ENCODE measurements around the gene WIZ.

DNA sequence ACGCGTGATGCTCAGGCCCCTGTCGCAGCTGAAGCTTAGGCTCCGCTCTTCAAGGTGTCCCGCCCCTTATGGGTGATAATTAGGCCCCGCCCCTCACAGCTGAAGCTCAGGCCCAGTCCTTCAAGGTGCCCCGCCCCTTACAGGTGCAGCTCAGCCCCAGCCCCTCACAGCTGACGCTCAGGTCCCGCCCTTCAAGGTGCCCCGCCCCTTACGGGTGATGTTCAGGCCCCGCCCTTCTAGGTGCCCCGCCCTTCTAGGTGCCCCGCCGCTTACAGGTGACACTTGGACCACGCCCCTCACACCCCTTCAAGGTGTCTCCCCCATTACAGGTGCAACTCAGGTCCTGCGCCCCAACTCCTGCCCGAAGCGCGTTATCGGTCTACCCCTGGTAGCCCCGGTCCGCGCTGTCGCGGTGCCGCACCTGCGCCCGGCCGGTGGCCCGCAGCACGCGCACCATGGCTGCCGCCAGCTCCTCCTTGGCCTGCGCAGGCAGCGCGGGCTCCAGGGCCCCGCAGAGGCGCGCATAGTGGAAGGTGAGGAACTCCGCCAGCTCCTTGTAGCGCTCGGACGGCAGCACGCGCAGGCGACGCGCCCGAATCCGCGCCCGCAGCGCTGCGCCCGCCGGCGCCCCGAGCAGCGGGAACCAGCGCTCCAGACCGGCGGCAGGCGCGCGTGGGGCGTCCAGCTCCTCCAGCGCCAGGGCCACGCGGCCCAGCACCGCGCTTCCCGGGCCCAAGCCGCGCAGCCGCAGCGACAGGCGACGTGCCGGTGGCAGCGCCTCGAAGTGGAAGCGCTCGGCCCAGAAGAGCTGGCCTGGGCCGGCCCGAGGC lies 7.3 kb upstream of the WIZ start:
- TF ChIP-seq, protein P1, sequence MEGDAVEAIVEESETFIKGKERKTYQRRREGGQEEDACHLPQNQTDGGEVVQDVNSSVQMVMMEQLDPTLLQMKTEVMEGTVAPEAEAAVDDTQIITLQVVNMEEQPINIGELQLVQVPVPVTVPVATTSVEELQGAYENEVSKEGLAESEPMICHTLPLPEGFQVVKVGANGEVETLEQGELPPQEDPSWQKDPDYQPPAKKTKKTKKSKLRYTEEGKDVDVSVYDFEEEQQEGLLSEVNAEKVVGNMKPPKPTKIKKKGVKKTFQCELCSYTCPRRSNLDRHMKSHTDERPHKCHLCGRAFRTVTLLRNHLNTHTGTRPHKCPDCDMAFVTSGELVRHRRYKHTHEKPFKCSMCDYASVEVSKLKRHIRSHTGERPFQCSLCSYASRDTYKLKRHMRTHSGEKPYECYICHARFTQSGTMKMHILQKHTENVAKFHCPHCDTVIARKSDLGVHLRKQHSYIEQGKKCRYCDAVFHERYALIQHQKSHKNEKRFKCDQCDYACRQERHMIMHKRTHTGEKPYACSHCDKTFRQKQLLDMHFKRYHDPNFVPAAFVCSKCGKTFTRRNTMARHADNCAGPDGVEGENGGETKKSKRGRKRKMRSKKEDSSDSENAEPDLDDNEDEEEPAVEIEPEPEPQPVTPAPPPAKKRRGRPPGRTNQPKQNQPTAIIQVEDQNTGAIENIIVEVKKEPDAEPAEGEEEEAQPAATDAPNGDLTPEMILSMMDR (conservative IDR thresholded peaks at IDR 0.05; ENCODE audit: low read depth, low read length) = no peak
- no peak for TF ChIP-seq CHD1 (IDR thresholded peaks at IDR 0.05; ENCODE audit: low read depth, low read length)

Data from IMR-90 (cell line).